ENCODE results near the gene RDH11.

GRCh38 chr14:67680941-67681340, 14.6 kb downstream of the RDH11 start:
- no peak for TF ChIP-seq CTCF (conservative IDR thresholded peaks at IDR 0.05; ENCODE audit: low read depth in 2 of 2)
- no peak for TF ChIP-seq EZH2 (IDR thresholded peaks at IDR 0.05; ENCODE audit: low read depth, unreplicated experiment)
